Limb (tissue), 2 donors: ENCODE results near the gene TCEA3.

Experiments
- DNase-seq, 2 donors: peaks; one replicate each; pipeline ENCODE4 v3.0.0-alpha.2; 2016; ENCODE audit errors: extremely low spot score in 2 of 2

The TCEA3 gene

GRCh38 chr1:23331713-23332112 is 92.8 kb downstream of the TCEA3 start:
- no peak for DNase-seq
